Kidney glomerular epithelial cell (primary cell): ENCODE measurements around the gene PRTFDC1.
"Not testable (repeated sequence)": the region's sequence is repeated elsewhere in the genome, so short reads cannot be mapped to it uniquely, and the experiment has no call there.

Source experiments
- DNase-seq: peaks from one replicate; lab custom pipeline; 2025; lab: John Stamatoyannopoulos, UW

PRTFDC1 gene

GRCh38 chr10:24844742-24845141 is 107.7 kb downstream of the PRTFDC1 start:
- no peak for DNase-seq

GRCh38 chr10:24843256-24843655 is 109.2 kb downstream of the PRTFDC1 start:
- DNase-seq: no peak

- DNase-seq: no peak
Observed at GRCh38 chr10:24842856-24843255, 109.5 kb downstream of the PRTFDC1 start.

GRCh38 chr10:24841530-24841929 is 110.9 kb downstream of the PRTFDC1 start:
- no peak for DNase-seq

GRCh38 chr10:24840784-24841183 is 111.6 kb downstream of the PRTFDC1 start:
- no peak for DNase-seq

GRCh38 chr10:24837781-24838180 is 114.6 kb downstream of the PRTFDC1 start:
- DNase-seq: not testable (repeated sequence)

GRCh38 chr10:24834869-24835268 is 117.5 kb downstream of the PRTFDC1 start:
- DNase-seq: no peak

GRCh38 chr10:24826009-24826408 is 126.4 kb downstream of the PRTFDC1 start:
- no peak for DNase-seq

GRCh38 chr10:24825551-24825950 is 126.9 kb downstream of the PRTFDC1 start:
- DNase-seq: no peak

GRCh38 chr10:24824536-24824935 is 127.9 kb downstream of the PRTFDC1 start:
- no peak for DNase-seq

- no peak for DNase-seq
Observed at GRCh38 chr10:24824124-24824523, 128.3 kb downstream of the PRTFDC1 start.

GRCh38 chr10:24822590-24822989 is 129.8 kb downstream of the PRTFDC1 start:
- no peak for DNase-seq

- peak; percentile 13 for DNase-seq
Observed at GRCh38 chr10:24821986-24822385, 130.4 kb downstream of the PRTFDC1 start.

- DNase-seq: no peak
Observed at GRCh38 chr10:24816868-24817396, 135.5 kb downstream of the PRTFDC1 start.

- peak; percentile 5 for DNase-seq
Observed at GRCh38 chr10:24814568-24815313, 137.7 kb downstream of the PRTFDC1 start.

- no peak for DNase-seq
Observed at GRCh38 chr10:24813856-24814255, 138.6 kb downstream of the PRTFDC1 start.

GRCh38 chr10:24806262-24806661 is 146.1 kb downstream of the PRTFDC1 start:
- DNase-seq: no peak

GRCh38 chr10:24804956-24805355 is 147.4 kb downstream of the PRTFDC1 start:
- DNase-seq: no peak

- DNase-seq: no peak
Observed at GRCh38 chr10:24804392-24804791, 148.0 kb downstream of the PRTFDC1 start.

- no peak for DNase-seq
Observed at GRCh38 chr10:24802378-24802777, 150.0 kb downstream of the PRTFDC1 start.

- no peak for DNase-seq
Observed at GRCh38 chr10:24800861-24801260, 151.5 kb downstream of the PRTFDC1 start.
